Bone marrow (tissue), 2 donors: ENCODE measurements around the gene MPLKIP.
"Not testable (repeated sequence)": the region's sequence is repeated elsewhere in the genome, so short reads cannot be mapped to it uniquely, and the experiment has no call there.

ENCODE experiments used
- DNase-seq, 2 donors: peaks; one replicate each; lab custom pipeline; 2025; lab: John Stamatoyannopoulos, UW

Gene MPLKIP

GRCh38 chr7:40133561-40134427 lies 628 bp downstream of the MPLKIP start:
- no peak for DNase-seq

GRCh38 chr7:40122940-40123254 lies 11.5 kb downstream of the MPLKIP start:
- no peak for DNase-seq

- not testable (repeated sequence) for DNase-seq
These were observed 12.1 kb downstream of the MPLKIP start for GRCh38 chr7:40122100-40122939.

GRCh38 chr7:40120020-40120419 lies 14.4 kb downstream of the MPLKIP start:
- no peak for DNase-seq

GRCh38 chr7:40118201-40118600 lies 16.2 kb downstream of the MPLKIP start:
- not testable (repeated sequence) for DNase-seq

GRCh38 chr7:40117199-40117598 lies 17.2 kb downstream of the MPLKIP start:
- DNase-seq = not testable (repeated sequence)

GRCh38 chr7:40115936-40116335 lies 18.5 kb downstream of the MPLKIP start:
- DNase-seq = no peak

- DNase-seq = no peak
These were observed 28.4 kb downstream of the MPLKIP start for GRCh38 chr7:40105879-40106473.

GRCh38 chr7:40102897-40103296 lies 31.5 kb downstream of the MPLKIP start:
- no peak for DNase-seq

GRCh38 chr7:40101201-40101600 lies 33.2 kb downstream of the MPLKIP start:
- no peak for DNase-seq

GRCh38 chr7:40099837-40100236 lies 34.6 kb downstream of the MPLKIP start:
- DNase-seq = no peak

- no peak for DNase-seq
These were observed 35.6 kb downstream of the MPLKIP start for GRCh38 chr7:40098810-40099209.

GRCh38 chr7:40097728-40098127 lies 36.7 kb downstream of the MPLKIP start:
- no peak for DNase-seq

- no peak for DNase-seq
These were observed 38.6 kb downstream of the MPLKIP start for GRCh38 chr7:40095695-40096327.

- DNase-seq = no peak
These were observed 39.2 kb downstream of the MPLKIP start for GRCh38 chr7:40095230-40095629.

GRCh38 chr7:40093631-40094350 lies 40.6 kb downstream of the MPLKIP start:
- no peak for DNase-seq

- no peak for DNase-seq
These were observed 42.2 kb downstream of the MPLKIP start for GRCh38 chr7:40092182-40092581.

GRCh38 chr7:40077849-40078248 lies 56.6 kb downstream of the MPLKIP start:
- DNase-seq = no peak
